CD14-positive monocyte (primary cell): ENCODE results near the gene RBM18. TPM values are rescaled to one million over a fixed set of nuclear protein-coding genes. Genes with fewer than 3 reads are reported as not detected.

Experiments
- DNase-seq, 3 donors: peaks; one replicate each; pipeline ENCODE4 v3.0.0-alpha.2; 2011 to 2022
- H2AFZ ChIP-seq: 2 replicates; pipeline ENCODE4 v1.6.0; 2012; ENCODE audit warnings: mild to moderate bottlenecking, low read depth, low read length, inconsistent platforms; ENCODE audit not compliant: insufficient read depth, poor library complexity, severe bottlenecking
- H3K27ac ChIP-seq, 2 donors: 1 replicate in 1 of 2; 2 replicates in 1 of 2; pipeline ENCODE4 v1.5.1; 2012 to 2013; ENCODE audit warnings: low read length in 2 of 2, control low read depth in 1 of 2, inconsistent platforms in 1 of 2, low read depth in 1 of 2, mild to moderate bottlenecking in 1 of 2
- H3K27me3 ChIP-seq, 2 donors: one replicate each; pipeline versions ENCODE4 v1.6.0 to v1.6.1; 2011 to 2013; ENCODE audit warnings: low read length in 2 of 2; ENCODE audit not compliant: control insufficient read depth in 2 of 2, insufficient read depth in 2 of 2
- H3K36me3 ChIP-seq, 2 donors: replicated peaks in 1 of 2; 1 replicate in 1 of 2; 2 replicates in 1 of 2; pipeline versions ENCODE4 v1.5.1 to v1.6.1; 2012 to 2013; ENCODE audit warnings: low read length in 2 of 2, control low read depth in 1 of 2, inconsistent platforms in 1 of 2, mild to moderate bottlenecking in 1 of 2; ENCODE audit not compliant: insufficient read depth in 2 of 2, control insufficient read depth in 1 of 2
- H3K4me1 ChIP-seq, 2 donors: 1 replicate in 1 of 2; 2 replicates in 1 of 2; pipeline versions ENCODE4 v1.5.1 to v1.6.1; 2012 to 2013; ENCODE audit warnings: low read length in 2 of 2, control low read depth in 1 of 2, inconsistent platforms in 1 of 2, mild to moderate bottlenecking in 1 of 2, moderate library complexity in 1 of 2; ENCODE audit not compliant: insufficient read depth in 2 of 2, control insufficient read depth in 1 of 2
- H3K4me2 ChIP-seq: replicated peaks from 2 replicates; pipeline ENCODE3; 2012; ENCODE audit warnings: low read length, moderate library complexity, mild to moderate bottlenecking; ENCODE audit not compliant: poor library complexity, severe bottlenecking; ENCODE audit errors: extremely low read depth
- H3K4me3 ChIP-seq, 3 experiments: fragments of 200-600 bp in 1 of 3; sonication (generic) in 1 of 3; replicated peaks in 1 of 3; 1 replicate in 2 of 3; 2 replicates in 1 of 3; pipeline ENCODE4 v1.5.1; 2011 to 2013; ENCODE audit warnings: low read length in 3 of 3, mild to moderate bottlenecking in 3 of 3, control low read depth in 2 of 3, low read depth in 2 of 3, inconsistent platforms in 1 of 3, moderate library complexity in 1 of 3
- H3K79me2 ChIP-seq: 2 replicates; pipeline ENCODE4 v1.6.0; 2012; ENCODE audit warnings: mild to moderate bottlenecking, control low read depth, inconsistent platforms, low read length, moderate library complexity; ENCODE audit not compliant: insufficient read depth
- H3K9ac ChIP-seq: 2 replicates; pipeline ENCODE4 v1.6.0; 2017; ENCODE audit warnings: low read length, mild to moderate bottlenecking; ENCODE audit not compliant: insufficient read depth, poor library complexity, severe bottlenecking
- H3K9me3 ChIP-seq, 2 donors: replicated peaks in 1 of 2; 1 replicate in 1 of 2; 2 replicates in 1 of 2; pipeline versions ENCODE4 v1.5.1 to v1.6.1; 2012 to 2013; ENCODE audit warnings: low read length in 2 of 2, control low read depth in 1 of 2; ENCODE audit not compliant: control insufficient read depth in 1 of 2, insufficient read depth in 1 of 2
- H4K20me1 ChIP-seq: 2 replicates; pipeline ENCODE4 v1.6.0; 2012; ENCODE audit warnings: mild to moderate bottlenecking, low read length, control low read depth, moderate library complexity; ENCODE audit not compliant: insufficient read depth
- H3K27ac Mint-ChIP-seq, 7 donors: one replicate each; pipeline ENCODE4 v1.8.0; 2020; ENCODE audit warnings: mild to moderate bottlenecking in 7 of 7, mixed read lengths in 7 of 7, moderate library complexity in 6 of 7, inconsistent platforms in 2 of 7
- H3K27me3 Mint-ChIP-seq, 3 donors: one replicate each; pipeline ENCODE4 v1.8.0; 2021 to 2022; ENCODE audit warnings: low read depth in 3 of 3, mild to moderate bottlenecking in 3 of 3, mixed read lengths in 3 of 3, moderate library complexity in 3 of 3, inconsistent platforms in 1 of 3
- H3K36me3 Mint-ChIP-seq, 2 donors: one replicate each; pipeline ENCODE4 v1.8.0; 2020; ENCODE audit warnings: mixed read lengths in 2 of 2, inconsistent platforms in 1 of 2, mild to moderate bottlenecking in 1 of 2
- H3K4me1 Mint-ChIP-seq: one replicate; pipeline ENCODE4 v1.8.0; 2020; ENCODE audit warnings: mild to moderate bottlenecking, mixed read lengths
- H3K4me3 Mint-ChIP-seq, 2 donors: one replicate each; pipeline ENCODE4 v1.8.0; 2020; ENCODE audit warnings: mild to moderate bottlenecking in 2 of 2, mixed read lengths in 2 of 2, moderate library complexity in 1 of 2
- H3K9me3 Mint-ChIP-seq, 7 donors: one replicate each; pipeline ENCODE4 v1.8.0; 2020 to 2022; ENCODE audit warnings: mixed read lengths in 7 of 7, mild to moderate bottlenecking in 6 of 7, moderate library complexity in 6 of 7, inconsistent platforms in 2 of 7
- CTCF ChIP-seq: fragments of 200-600 bp; IDR thresholded peaks from one replicate; pipeline ENCODE4 v1.8.0; 2022; ENCODE audit warnings: antibody characterized with exemption, mild to moderate bottlenecking
- WGBS: methylation state at CpG from one replicate; pipeline ENCODE4 v1.1.5; 2013; ENCODE audit warnings: missing lambda C conversion rate; ENCODE audit not compliant: insufficient coverage; 5-methylcytosine and 5-hydroxymethylcytosine counted together
- intact Hi-C, 2 donors: fragments of 100-400 bp; cut with micrococcal nuclease; formaldehyde crosslinking; loops; one replicate each; pipeline versions ENCODE4 v1.15.0 to v1.15.1; 2023
- polyA plus RNA-seq, 3 donors: library from polyadenylated mRNA; depleted of rRNA in 1 of 3; unstranded in 2 of 3; stranded (reverse) in 1 of 3; fragments of 300-500 nt in 2 of 3; fragments of >200 nt in 1 of 3; fragmentation: Illumina TruSeq in 2 of 3; gene quantifications; 1 replicate in 2 of 3; 2 replicates in 1 of 3; pipeline ENCODE4 v1.2.3, GENCODE V29; 2012 to 2021

RBM18 gene
- polyA plus RNA-seq, 3 donors, result 10.4 to 26.3 (median 25.3) TPM

GRCh38 chr9:122274055-122274454 is 9.4 kb upstream of the RBM18 start:
- H3K4me1 Mint-ChIP-seq, result no peaks in the 10 kb centered on the region
- Histone ChIP-seq H3K4me1 (no peaks in the 10 kb centered on the region), H4K20me1 (no peaks in the 10 kb centered on the region), H3K4me2 (no peak overlapping the region), H3K36me3 (peaks cover 16 to 74% of the 10 kb centered on the region in 2 donors), H3K79me2 (peaks cover 80% of the 10 kb centered on the region), H3K9me3 (peaks cover 8 to 10% of the 10 kb centered on the region in 2 donors), H3K27me3 (no peaks in the 10 kb centered on the region), H3K27ac (no peak overlapping the region), H3K4me3 (no peak overlapping the region), H2AFZ (no peak overlapping the region), H3K9ac (no peak overlapping the region)
- intact Hi-C loops, result no loop called here
- H3K27me3 Mint-ChIP-seq, result no peaks in the 10 kb centered on the region
- 94% methylated on average over 2 of the region's 2 CpGs for WGBS
- H3K4me3 Mint-ChIP-seq, result no peak overlapping the region
- peaks cover 57 to 71% of the 10 kb centered on the region in 2 donors for H3K36me3 Mint-ChIP-seq
- peak overlapping the region in 2 of 7 donors; percentile 46 to 76 for H3K27ac Mint-ChIP-seq
- no peak for TF ChIP-seq CTCF
- peaks cover 2 to 18% (median 12%) of the 10 kb centered on the region in 7 donors for H3K9me3 Mint-ChIP-seq
- DNase-seq, result no peak

- Histone ChIP-seq H3K36me3 (peaks cover 9 to 26% of the 10 kb centered on the region in 2 donors), H3K79me2 (peaks cover 67% of the 10 kb centered on the region), H3K4me3 (no peak overlapping the region), H3K9me3 (no peaks in the 10 kb centered on the region), H2AFZ (no peak overlapping the region), H3K27ac (no peak overlapping the region), H3K9ac (no peak overlapping the region), H4K20me1 (no peaks in the 10 kb centered on the region), H3K4me2 (no peak overlapping the region), H3K27me3 (no peaks in the 10 kb centered on the region), H3K4me1 (peaks cover 14 to 21% of the 10 kb centered on the region in 2 donors)
- intact Hi-C loops, result loop anchor here (10.0 kb wide), 3 partner anchors 173 to 637 kb away; partner anchors contain the start of genes TTLL11 (in 2 of the 2), PDCL (in 1 of the 2) and RC3H2 (in 1 of the 2)
- TF ChIP-seq CTCF, result no peak
- DNase-seq, result no peak
- no peak overlapping the region for H3K4me3 Mint-ChIP-seq
- WGBS, result 89% methylated on average over 4 of the region's 6 CpGs
- H3K27ac Mint-ChIP-seq, result no peak overlapping the region
- no peaks in the 10 kb centered on the region for H3K27me3 Mint-ChIP-seq
- H3K4me1 Mint-ChIP-seq, result peaks cover 16% of the 10 kb centered on the region
- peaks cover 22 to 25% of the 10 kb centered on the region in 2 donors for H3K36me3 Mint-ChIP-seq
- H3K9me3 Mint-ChIP-seq, result no peaks in the 10 kb centered on the region
Measured at GRCh38 chr9:122268041-122268814, 3.6 kb upstream of the RBM18 start.
